ENCODE data around the gene FHIT. TPM values are rescaled to one million over a fixed set of nuclear protein-coding genes. Genes with fewer than 3 reads are reported as not detected.

Gene FHIT
- total and polyA plus RNA-seq, 2 of the 4 experiments (the other 2 are of a cell fraction): 0.07 TPM; not detected in 1

DNA sequence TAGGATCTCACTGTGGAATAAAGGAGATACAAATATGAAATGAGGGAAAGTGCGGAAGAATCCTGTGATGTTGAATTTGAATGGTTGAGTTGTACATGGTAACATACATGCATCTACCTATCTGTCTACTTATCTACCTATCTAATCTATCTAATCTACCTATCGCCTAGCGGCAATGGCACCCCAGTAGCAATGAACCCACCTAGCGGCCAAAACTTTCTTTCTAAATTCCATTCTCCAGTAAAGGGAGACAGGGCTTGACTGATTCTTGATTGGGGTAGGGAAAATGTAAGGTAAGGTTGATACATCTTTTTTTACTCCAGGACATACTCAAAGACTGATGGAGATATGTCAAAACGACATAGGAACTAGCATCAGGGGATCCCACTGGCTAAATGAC lies 345.0 kb downstream of the FHIT start:
- ChIA-PET CTCF (no interaction called here), POLR2A (ENCODE audit: unreplicated experiment) (no interaction called here)
- Histone ChIP-seq H3K23ac (ENCODE audit: low read depth, low read length) (no peak overlapping the region), H4K20me1 (ENCODE audit: insufficient read depth, low read length) (no peaks in the 10 kb centered on the region), H4K5ac (ENCODE audit: low read depth, low read length) (no peak overlapping the region), H3K4ac (ENCODE audit: low read depth, low read length) (no peak overlapping the region), H3K9me3 (ENCODE audit: control insufficient read depth, insufficient read depth, low read length) (no peaks in the 10 kb centered on the region), H3K79me1 (ENCODE audit: low read depth in 1 of 2, low read length in 2 of 2) (no peaks in the 10 kb centered on the region), H2BK15ac (ENCODE audit: low read depth, low read length) (no peak overlapping the region), H3K36me3 (ENCODE audit: control insufficient read depth, insufficient read depth, low read length) (no peaks in the 10 kb centered on the region), H2BK120ac (ENCODE audit: low read depth, low read length) (no peak overlapping the region), H2AK9ac (replicated peaks; ENCODE audit: low read depth, low read length, poor library complexity) (no peak overlapping the region), H3K27ac (ENCODE audit: insufficient read depth, low read length) (no peak overlapping the region), H3K27me3 (ENCODE audit: control insufficient read depth, insufficient read depth, low read length) (no peaks in the 10 kb centered on the region), H2BK5ac (ENCODE audit: low read depth, low read length, poor library complexity, severe bottlenecking) (no peak overlapping the region), H4K8ac (ENCODE audit: low read depth in 2 of 2, low read length in 2 of 2) (no peak overlapping the region), H3K56ac (ENCODE audit: extremely low read depth, insufficient read depth, low read length) (no peak overlapping the region), H3K4me3 (ENCODE audit: insufficient read depth, low read depth, low read length) (no peak overlapping the region), H3K18ac (ENCODE audit: low read depth, low read length) (no peak overlapping the region), H2BK20ac (ENCODE audit: low read depth, low read length) (no peak overlapping the region), H3K4me1 (ENCODE audit: control insufficient read depth, insufficient read depth, low read length) (no peaks in the 10 kb centered on the region), H3K4me2 (ENCODE audit: low read depth, low read length) (no peak overlapping the region), H3K9ac (ENCODE audit: low read depth, low read length) (no peak overlapping the region), H4K91ac (ENCODE audit: insufficient read depth, low read depth, low read length) (no peak overlapping the region), H3K9me1 (ENCODE audit: insufficient read depth, low read length) (no peaks in the 10 kb centered on the region), H2AK5ac (ENCODE audit: low read depth, low read length) (no peak overlapping the region), H3K14ac (replicated peaks; ENCODE audit: low read depth, low read length) (no peak overlapping the region), H2AFZ (replicated peaks; ENCODE audit: low read length, poor library complexity) (no peak overlapping the region)
- dilution Hi-C loops (cut with HindIII; ENCODE audit: low sequenced_read_pairs, unreplicated experiment): no loop called here
- no TSS peak for BruUV-seq (replicated peaks)
- ATAC-seq (ENCODE audit: low read depth) (no peak), DNase-seq (no peak)
- intact Hi-C loops (cut with micrococcal nuclease): no loop called here
- TF ChIP-seq BHLHE40 (IDR thresholded peaks at IDR 0.05; ENCODE audit: low read depth, low read length): no peak
- TF ChIP-seq MXI1 (IDR thresholded peaks at IDR 0.05; ENCODE audit: borderline replicate concordance, low read depth, low read length): no peak
- TF ChIP-seq POLR2A (IDR thresholded peaks at IDR 0.05; ENCODE audit: low read depth, low read length): no peak
- TF ChIP-seq, protein P1, sequence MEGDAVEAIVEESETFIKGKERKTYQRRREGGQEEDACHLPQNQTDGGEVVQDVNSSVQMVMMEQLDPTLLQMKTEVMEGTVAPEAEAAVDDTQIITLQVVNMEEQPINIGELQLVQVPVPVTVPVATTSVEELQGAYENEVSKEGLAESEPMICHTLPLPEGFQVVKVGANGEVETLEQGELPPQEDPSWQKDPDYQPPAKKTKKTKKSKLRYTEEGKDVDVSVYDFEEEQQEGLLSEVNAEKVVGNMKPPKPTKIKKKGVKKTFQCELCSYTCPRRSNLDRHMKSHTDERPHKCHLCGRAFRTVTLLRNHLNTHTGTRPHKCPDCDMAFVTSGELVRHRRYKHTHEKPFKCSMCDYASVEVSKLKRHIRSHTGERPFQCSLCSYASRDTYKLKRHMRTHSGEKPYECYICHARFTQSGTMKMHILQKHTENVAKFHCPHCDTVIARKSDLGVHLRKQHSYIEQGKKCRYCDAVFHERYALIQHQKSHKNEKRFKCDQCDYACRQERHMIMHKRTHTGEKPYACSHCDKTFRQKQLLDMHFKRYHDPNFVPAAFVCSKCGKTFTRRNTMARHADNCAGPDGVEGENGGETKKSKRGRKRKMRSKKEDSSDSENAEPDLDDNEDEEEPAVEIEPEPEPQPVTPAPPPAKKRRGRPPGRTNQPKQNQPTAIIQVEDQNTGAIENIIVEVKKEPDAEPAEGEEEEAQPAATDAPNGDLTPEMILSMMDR (conservative IDR thresholded peaks at IDR 0.05; ENCODE audit: low read depth, low read length): no peak
- TF ChIP-seq MAFK (IDR thresholded peaks at IDR 0.05; ENCODE audit: low read depth, low read length): no peak
- TF ChIP-seq, protein P2, sequence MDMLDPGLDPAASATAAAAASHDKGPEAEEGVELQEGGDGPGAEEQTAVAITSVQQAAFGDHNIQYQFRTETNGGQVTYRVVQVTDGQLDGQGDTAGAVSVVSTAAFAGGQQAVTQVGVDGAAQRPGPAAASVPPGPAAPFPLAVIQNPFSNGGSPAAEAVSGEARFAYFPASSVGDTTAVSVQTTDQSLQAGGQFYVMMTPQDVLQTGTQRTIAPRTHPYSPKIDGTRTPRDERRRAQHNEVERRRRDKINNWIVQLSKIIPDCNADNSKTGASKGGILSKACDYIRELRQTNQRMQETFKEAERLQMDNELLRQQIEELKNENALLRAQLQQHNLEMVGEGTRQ (IDR thresholded peaks at IDR 0.05; ENCODE audit: low read depth, low read length): no peak
- TF ChIP-seq MAZ (IDR thresholded peaks at IDR 0.05; ENCODE audit: borderline replicate concordance, low read depth, low read length): no peak
- no peak for TF ChIP-seq RFX5 (IDR thresholded peaks at IDR 0.05; ENCODE audit: low read depth, low read length)
- TF ChIP-seq CEBPB (IDR thresholded peaks at IDR 0.05; ENCODE audit: low read depth, low read length): no peak
- TF ChIP-seq SMC3 (IDR thresholded peaks at IDR 0.05; ENCODE audit: low read depth, low read length): no peak
- TF ChIP-seq RAD21 (IDR thresholded peaks at IDR 0.05; ENCODE audit: low read length): no peak
- TF ChIP-seq, protein P3, sequence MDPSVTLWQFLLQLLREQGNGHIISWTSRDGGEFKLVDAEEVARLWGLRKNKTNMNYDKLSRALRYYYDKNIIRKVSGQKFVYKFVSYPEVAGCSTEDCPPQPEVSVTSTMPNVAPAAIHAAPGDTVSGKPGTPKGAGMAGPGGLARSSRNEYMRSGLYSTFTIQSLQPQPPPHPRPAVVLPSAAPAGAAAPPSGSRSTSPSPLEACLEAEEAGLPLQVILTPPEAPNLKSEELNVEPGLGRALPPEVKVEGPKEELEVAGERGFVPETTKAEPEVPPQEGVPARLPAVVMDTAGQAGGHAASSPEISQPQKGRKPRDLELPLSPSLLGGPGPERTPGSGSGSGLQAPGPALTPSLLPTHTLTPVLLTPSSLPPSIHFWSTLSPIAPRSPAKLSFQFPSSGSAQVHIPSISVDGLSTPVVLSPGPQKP (IDR thresholded peaks at IDR 0.05; ENCODE audit: borderline replicate concordance, low read depth, low read length): no peak
- no peak for TF ChIP-seq FOS (IDR thresholded peaks at IDR 0.05; ENCODE audit: low read depth, low read length)
- no peak for TF ChIP-seq NFE2L2 (IDR thresholded peaks at IDR 0.05; ENCODE audit: low read depth, low read length)
- in situ Hi-C loops (cut with MboI; ENCODE audit: low sequenced_read_pairs): no loop called here
- WGBS, 2 experiments (ENCODE audit: extremely low coverage in 2 of 2, insufficient read length in 1 of 2): no CpG with 5 or more reads among the region's 5 CpGs
